Parathyroid adenoma (tissue), 2 donors: Measurements from ENCODE around the gene SGCA.

ENCODE experiments used
- H2AFZ ChIP-seq: fragments of 300-600 bp; sonication (generic); one replicate; pipeline ENCODE4 v1.7.0; 2017; ENCODE audit warnings: antibody characterized with exemption, mild to moderate bottlenecking
- H3K27ac ChIP-seq: fragments of 300-600 bp; sonication (generic); one replicate; pipeline ENCODE4 v1.7.0; 2017
- H3K27me3 ChIP-seq: fragments of 300-600 bp; sonication (generic); one replicate; pipeline ENCODE4 v1.7.0; 2017; ENCODE audit warnings: low read length; ENCODE audit not compliant: control insufficient read depth, insufficient read depth
- H3K36me3 ChIP-seq: fragments of 300-600 bp; sonication (generic); one replicate; pipeline ENCODE4 v1.7.0; 2017; ENCODE audit warnings: low read length; ENCODE audit not compliant: control insufficient read depth, insufficient read depth
- H3K4me1 ChIP-seq: fragments of 300-600 bp; sonication (generic); one replicate; pipeline ENCODE4 v1.7.0; 2017; ENCODE audit warnings: control low read depth
- H3K4me2 ChIP-seq: fragments of 300-600 bp; sonication (generic); one replicate; pipeline ENCODE4 v1.7.0; 2017; ENCODE audit warnings: low read length
- H3K4me3 ChIP-seq: fragments of 300-600 bp; sonication (generic); one replicate; pipeline ENCODE4 v1.7.0; 2017; ENCODE audit warnings: low read depth, low read length
- H3K79me2 ChIP-seq: fragments of 300-600 bp; sonication (generic); one replicate; pipeline ENCODE4 v1.7.0; 2017; ENCODE audit warnings: control low read depth
- H3K9ac ChIP-seq: fragments of 300-600 bp; sonication (generic); one replicate; pipeline ENCODE4 v1.7.0; 2017; ENCODE audit warnings: mild to moderate bottlenecking
- H3K9me3 ChIP-seq: fragments of 300-600 bp; sonication (generic); one replicate; pipeline ENCODE4 v1.7.0; 2017; ENCODE audit warnings: low read length; ENCODE audit not compliant: control insufficient read depth
- TF ChIP-seq, protein P1 (sequence below): fragments of 300-600 bp; sonication (generic); IDR thresholded peaks from one replicate; pipeline ENCODE4 v1.7.0; 2017; ENCODE audit warnings: antibody characterized with exemption, mild to moderate bottlenecking
- donor health status: primary hyperparathyroidism.

Gene SGCA

DNA sequence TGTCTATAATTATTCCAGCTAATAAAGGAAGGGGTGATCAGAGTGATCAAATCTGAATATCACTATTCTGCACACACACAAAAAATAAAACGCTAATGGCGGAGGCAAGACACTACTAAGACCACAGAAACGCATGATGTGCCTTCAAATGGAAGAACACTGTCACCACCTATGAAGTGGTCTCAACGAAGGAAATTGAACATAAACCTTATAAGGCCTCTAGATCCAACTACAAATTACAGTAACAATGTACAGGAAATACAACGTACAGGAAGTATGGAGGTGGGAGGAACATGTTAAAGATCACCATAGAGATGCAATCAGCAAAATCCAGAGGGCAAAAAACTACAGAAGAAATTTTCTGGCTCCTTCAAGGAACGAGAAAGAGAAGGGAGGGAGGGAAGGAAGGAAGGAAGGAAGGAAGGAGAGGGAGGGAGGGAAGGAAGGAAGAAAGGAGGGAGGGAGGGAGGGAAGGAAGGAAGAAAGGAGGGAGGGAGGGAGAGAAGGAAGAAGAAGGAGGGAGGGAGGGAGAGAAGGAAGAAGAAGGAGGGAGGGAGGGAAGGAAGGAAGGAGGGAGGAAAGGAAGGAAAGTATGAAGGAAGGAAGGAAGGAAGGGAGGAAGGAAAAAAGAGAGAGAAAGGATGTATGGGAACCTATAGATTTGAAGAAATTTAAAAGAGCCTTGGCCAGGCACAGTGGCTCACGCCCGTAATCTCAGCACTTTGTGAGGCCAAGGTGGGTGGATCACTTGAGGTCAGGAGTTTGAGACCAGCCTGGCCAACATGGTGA, 3.1 kb upstream of the SGCA start:
- Histone ChIP-seq H3K79me2 (no peaks in the 10 kb centered on the region), H3K4me1 (peaks cover 5% of the 10 kb centered on the region), H2AFZ (no peak overlapping the region), H3K4me3 (no peak overlapping the region), H3K4me2 (no peak overlapping the region), H3K36me3 (no peaks in the 10 kb centered on the region), H3K9me3 (no peaks in the 10 kb centered on the region), H3K27me3 (no peaks in the 10 kb centered on the region), H3K9ac (no peak overlapping the region), H3K27ac (no peak overlapping the region)
- TF ChIP-seq, protein P1, sequence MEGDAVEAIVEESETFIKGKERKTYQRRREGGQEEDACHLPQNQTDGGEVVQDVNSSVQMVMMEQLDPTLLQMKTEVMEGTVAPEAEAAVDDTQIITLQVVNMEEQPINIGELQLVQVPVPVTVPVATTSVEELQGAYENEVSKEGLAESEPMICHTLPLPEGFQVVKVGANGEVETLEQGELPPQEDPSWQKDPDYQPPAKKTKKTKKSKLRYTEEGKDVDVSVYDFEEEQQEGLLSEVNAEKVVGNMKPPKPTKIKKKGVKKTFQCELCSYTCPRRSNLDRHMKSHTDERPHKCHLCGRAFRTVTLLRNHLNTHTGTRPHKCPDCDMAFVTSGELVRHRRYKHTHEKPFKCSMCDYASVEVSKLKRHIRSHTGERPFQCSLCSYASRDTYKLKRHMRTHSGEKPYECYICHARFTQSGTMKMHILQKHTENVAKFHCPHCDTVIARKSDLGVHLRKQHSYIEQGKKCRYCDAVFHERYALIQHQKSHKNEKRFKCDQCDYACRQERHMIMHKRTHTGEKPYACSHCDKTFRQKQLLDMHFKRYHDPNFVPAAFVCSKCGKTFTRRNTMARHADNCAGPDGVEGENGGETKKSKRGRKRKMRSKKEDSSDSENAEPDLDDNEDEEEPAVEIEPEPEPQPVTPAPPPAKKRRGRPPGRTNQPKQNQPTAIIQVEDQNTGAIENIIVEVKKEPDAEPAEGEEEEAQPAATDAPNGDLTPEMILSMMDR = no peak

GRCh38 chr17:50163843-50164696, 1.7 kb upstream of the SGCA start:
- no peak overlapping the region for H3K27ac ChIP-seq
- no peak overlapping the region for H3K4me3 ChIP-seq
- peaks cover 5% of the 10 kb centered on the region for H3K4me1 ChIP-seq
- TF ChIP-seq, protein P1 = no peak
- no peak overlapping the region for H2AFZ ChIP-seq
- no peak overlapping the region for H3K9ac ChIP-seq
- H3K27me3 ChIP-seq = no peaks in the 10 kb centered on the region
- no peaks in the 10 kb centered on the region for H3K36me3 ChIP-seq
- H3K4me2 ChIP-seq = no peak overlapping the region
- H3K79me2 ChIP-seq = no peaks in the 10 kb centered on the region
- no peaks in the 10 kb centered on the region for H3K9me3 ChIP-seq

GRCh38 chr17:50164697-50164988, 1.2 kb upstream of the SGCA start:
- Histone ChIP-seq H3K4me2 (no peak overlapping the region), H3K36me3 (no peaks in the 10 kb centered on the region), H3K9ac (no peak overlapping the region), H3K9me3 (no peaks in the 10 kb centered on the region), H2AFZ (no peak overlapping the region), H3K4me3 (no peak overlapping the region), H3K27ac (no peak overlapping the region), H3K4me1 (peaks cover 5% of the 10 kb centered on the region), H3K27me3 (no peaks in the 10 kb centered on the region), H3K79me2 (no peaks in the 10 kb centered on the region)
- TF ChIP-seq, protein P1 = no peak

- Histone ChIP-seq H3K4me1 (peaks cover 5% of the 10 kb centered on the region), H3K36me3 (no peaks in the 10 kb centered on the region), H3K4me3 (no peak overlapping the region), H3K9me3 (no peaks in the 10 kb centered on the region), H2AFZ (no peak overlapping the region), H3K9ac (no peak overlapping the region), H3K27me3 (no peaks in the 10 kb centered on the region), H3K4me2 (no peak overlapping the region), H3K27ac (no peak overlapping the region), H3K79me2 (no peaks in the 10 kb centered on the region)
- TF ChIP-seq, protein P1 = no peak
These were observed 739 bp upstream of the SGCA start for GRCh38 chr17:50165066-50165465.
